Dermis microvascular lymphatic vessel endothelial cell (primary cell): Measurements from ENCODE around the gene IGSF21. TPM values are rescaled to one million over a fixed set of nuclear protein-coding genes. Genes with fewer than 3 reads are reported as not detected.

Experiments used
- DNase-seq, 2 donors: peaks; one replicate each; pipeline versions ENCODE4 v3.0.0 to v3.0.0-alpha.2; 2010; ENCODE audit warnings: low read depth in 2 of 2
- total RNA-seq: library from RNA; depleted of rRNA; stranded (reverse); fragments of >200 nt; gene quantifications from 2 replicates; pipeline ENCODE4 v1.2.1, GENCODE V29; 2014

Gene IGSF21
- total RNA-seq, 1 donor from 2014 or later: not detected

- DNase-seq: no peak
Observed at GRCh38 chr1:18175530-18176377, 68.2 kb downstream of the IGSF21 start.

GRCh38 chr1:18176619-18177018 is 69.0 kb downstream of the IGSF21 start:
- DNase-seq: no peak

GRCh38 chr1:18178111-18178510 is 70.5 kb downstream of the IGSF21 start:
- DNase-seq: no peak

GRCh38 chr1:18179009-18179408 is 71.4 kb downstream of the IGSF21 start:
- no peak for DNase-seq

GRCh38 chr1:18182398-18183160 is 75.0 kb downstream of the IGSF21 start:
- DNase-seq: no peak

- no peak for DNase-seq
Observed at GRCh38 chr1:18183533-18183932, 75.9 kb downstream of the IGSF21 start.

- no peak for DNase-seq
Observed at GRCh38 chr1:18187054-18187453, 79.5 kb downstream of the IGSF21 start.

- DNase-seq: no peak
Observed at GRCh38 chr1:18188820-18189517, 81.4 kb downstream of the IGSF21 start.

GRCh38 chr1:18190598-18190997 is 83.0 kb downstream of the IGSF21 start:
- DNase-seq: no peak

- no peak for DNase-seq
Observed at GRCh38 chr1:18191037-18191436, 83.4 kb downstream of the IGSF21 start.

GRCh38 chr1:18191481-18192155 is 84.0 kb downstream of the IGSF21 start:
- no peak for DNase-seq

GRCh38 chr1:18192182-18192581 is 84.6 kb downstream of the IGSF21 start:
- no peak for DNase-seq

- no peak for DNase-seq
Observed at GRCh38 chr1:18192974-18193373, 85.4 kb downstream of the IGSF21 start.

GRCh38 chr1:18197299-18197698 is 89.7 kb downstream of the IGSF21 start:
- DNase-seq: no peak

GRCh38 chr1:18198260-18198659 is 90.7 kb downstream of the IGSF21 start:
- no peak for DNase-seq

GRCh38 chr1:18199462-18199861 is 91.9 kb downstream of the IGSF21 start:
- no peak for DNase-seq

- DNase-seq: no peak
Observed at GRCh38 chr1:18200136-18200717, 92.6 kb downstream of the IGSF21 start.

- no peak for DNase-seq
Observed at GRCh38 chr1:18200918-18201317, 93.3 kb downstream of the IGSF21 start.

- DNase-seq: no peak
Observed at GRCh38 chr1:18201997-18202719, 94.6 kb downstream of the IGSF21 start.

GRCh38 chr1:18203645-18204044 is 96.0 kb downstream of the IGSF21 start:
- DNase-seq: no peak

GRCh38 chr1:18204575-18204974 is 97.0 kb downstream of the IGSF21 start:
- no peak for DNase-seq
